Measurements from ENCODE around the gene MYCBP2. TPM values are rescaled to one million over a fixed set of nuclear protein-coding genes. Genes with fewer than 3 reads are reported as not detected.
"Not testable (repeated sequence)": the region's sequence is repeated elsewhere in the genome, so short reads cannot be mapped to it uniquely, and the experiment has no call there.

Gene MYCBP2
- total RNA-seq, 1 donor from 2014 or later = 42.2 TPM

- peak overlapping the region; percentile 72 for H3K27ac ChIP-seq (replicated peaks)
- no peaks in the 10 kb centered on the region for H3K27me3 ChIP-seq (ENCODE audit: low read depth)
- intact Hi-C loops (cut with micrococcal nuclease) = no loop called here
- no peaks in the 10 kb centered on the region for H3K9me3 ChIP-seq (replicated peaks)
- H3K4me1 ChIP-seq = peaks cover 83% of the 10 kb centered on the region
- no peak overlapping the region for H3K4me3 ChIP-seq
- peaks cover 68% of the 10 kb centered on the region for H3K36me3 ChIP-seq
- no peak for TF ChIP-seq CTCF (IDR thresholded peaks at IDR 0.05; ENCODE audit: borderline replicate concordance)
- no peak for DNase-seq
Measured at GRCh38 chr13:77016888-77017623, 309.8 kb downstream of the MYCBP2 start.

GRCh38 chr13:77016251-77016812, 310.6 kb downstream of the MYCBP2 start:
- peaks cover 75% of the 10 kb centered on the region for H3K36me3 ChIP-seq
- intact Hi-C loops (cut with micrococcal nuclease) = no loop called here
- no peaks in the 10 kb centered on the region for H3K9me3 ChIP-seq (replicated peaks)
- DNase-seq = no peak
- no peak for TF ChIP-seq CTCF (IDR thresholded peaks at IDR 0.05; ENCODE audit: borderline replicate concordance)
- no peaks in the 10 kb centered on the region for H3K27me3 ChIP-seq (ENCODE audit: low read depth)
- peaks cover 76% of the 10 kb centered on the region for H3K4me1 ChIP-seq
- H3K4me3 ChIP-seq = no peak overlapping the region
- peak overlapping the region; percentile 72 for H3K27ac ChIP-seq (replicated peaks)

GRCh38 chr13:77014906-77015685, 311.8 kb downstream of the MYCBP2 start:
- intact Hi-C loops (cut with micrococcal nuclease) = no loop called here
- no peaks in the 10 kb centered on the region for H3K9me3 ChIP-seq (replicated peaks)
- no peak overlapping the region for H3K4me3 ChIP-seq
- no peaks in the 10 kb centered on the region for H3K27me3 ChIP-seq (ENCODE audit: low read depth)
- peak overlapping the region; percentile 72 for H3K27ac ChIP-seq (replicated peaks)
- TF ChIP-seq CTCF (IDR thresholded peaks at IDR 0.05; ENCODE audit: borderline replicate concordance) = no peak
- peaks cover 88% of the 10 kb centered on the region for H3K36me3 ChIP-seq
- peaks cover 64% of the 10 kb centered on the region for H3K4me1 ChIP-seq
- DNase-seq = no peak

GRCh38 chr13:77013853-77014542, 312.9 kb downstream of the MYCBP2 start:
- Histone ChIP-seq H3K36me3 (peaks cover 96% of the 10 kb centered on the region), H3K4me1 (peaks cover 61% of the 10 kb centered on the region), H3K27ac (replicated peaks) (peak overlapping the region; percentile 20), H3K4me3 (no peak overlapping the region), H3K27me3 (ENCODE audit: low read depth) (no peaks in the 10 kb centered on the region), H3K9me3 (replicated peaks) (no peaks in the 10 kb centered on the region)
- intact Hi-C loops (cut with micrococcal nuclease) = no loop called here
- no peak for DNase-seq
- TF ChIP-seq CTCF (IDR thresholded peaks at IDR 0.05; ENCODE audit: borderline replicate concordance) = no peak

GRCh38 chr13:77009719-77010118, 317.2 kb downstream of the MYCBP2 start:
- H3K36me3 ChIP-seq = peaks cover 92% of the 10 kb centered on the region
- H3K9me3 ChIP-seq (replicated peaks); H3K4me3 ChIP-seq; intact Hi-C loops (cut with micrococcal nuclease); DNase-seq; H3K27me3 ChIP-seq (ENCODE audit: low read depth); H3K27ac ChIP-seq (replicated peaks): not testable (repeated sequence)
- H3K4me1 ChIP-seq = peaks cover 57% of the 10 kb centered on the region
